ENCODE results near the gene ZC2HC1C. TPM values are rescaled to one million over a fixed set of nuclear protein-coding genes. Genes with fewer than 3 reads are reported as not detected.

The ZC2HC1C gene
- total RNA-seq, 1 experiment from 2014 or later = 5.2 TPM

DNA sequence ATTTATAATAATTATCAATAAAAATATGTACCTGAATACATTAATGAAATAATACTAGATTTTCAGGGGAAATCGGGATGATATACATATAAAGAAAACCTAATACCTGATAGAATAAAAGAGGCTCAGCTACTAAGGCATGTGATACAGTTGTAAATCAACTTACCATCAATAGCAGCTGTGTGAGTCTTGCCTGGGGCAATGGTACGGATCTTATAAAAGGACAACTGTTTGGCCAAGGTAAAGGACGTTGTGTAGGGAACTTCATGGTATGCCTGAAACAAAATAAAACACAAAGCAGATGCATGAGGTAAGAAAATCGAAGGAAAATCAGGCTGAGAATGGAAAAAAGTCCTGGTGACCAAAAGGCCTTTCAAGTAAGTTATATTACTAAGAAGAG is 32.0 kb downstream of the ZC2HC1C start:
- H3K4me1 ChIP-seq (ENCODE audit: control insufficient read depth, insufficient read depth, low read length) = no peaks in the 10 kb centered on the region
- no peak overlapping the region for H3K27ac ChIP-seq (ENCODE audit: low read length)
- ChIA-PET CTCF (no interaction called here), POLR2A (no interaction called here)
- TF ChIP-seq TCF7L2 (IDR thresholded peaks at IDR 0.05; ENCODE audit: low read depth, low read length) (no peak), POLR2AphosphoS5 (IDR thresholded peaks at IDR 0.05; ENCODE audit: low read depth, low read length) (no peak), REST (IDR thresholded peaks at IDR 0.05; ENCODE audit: insufficient read depth in 1 of 2, low read depth in 2 of 2, low read length in 1 of 2) (no peak), SIN3A (IDR thresholded peaks at IDR 0.05; ENCODE audit: borderline replicate concordance, insufficient read depth, low read depth, low read length) (no peak)
- TF ChIP-seq, protein P1, sequence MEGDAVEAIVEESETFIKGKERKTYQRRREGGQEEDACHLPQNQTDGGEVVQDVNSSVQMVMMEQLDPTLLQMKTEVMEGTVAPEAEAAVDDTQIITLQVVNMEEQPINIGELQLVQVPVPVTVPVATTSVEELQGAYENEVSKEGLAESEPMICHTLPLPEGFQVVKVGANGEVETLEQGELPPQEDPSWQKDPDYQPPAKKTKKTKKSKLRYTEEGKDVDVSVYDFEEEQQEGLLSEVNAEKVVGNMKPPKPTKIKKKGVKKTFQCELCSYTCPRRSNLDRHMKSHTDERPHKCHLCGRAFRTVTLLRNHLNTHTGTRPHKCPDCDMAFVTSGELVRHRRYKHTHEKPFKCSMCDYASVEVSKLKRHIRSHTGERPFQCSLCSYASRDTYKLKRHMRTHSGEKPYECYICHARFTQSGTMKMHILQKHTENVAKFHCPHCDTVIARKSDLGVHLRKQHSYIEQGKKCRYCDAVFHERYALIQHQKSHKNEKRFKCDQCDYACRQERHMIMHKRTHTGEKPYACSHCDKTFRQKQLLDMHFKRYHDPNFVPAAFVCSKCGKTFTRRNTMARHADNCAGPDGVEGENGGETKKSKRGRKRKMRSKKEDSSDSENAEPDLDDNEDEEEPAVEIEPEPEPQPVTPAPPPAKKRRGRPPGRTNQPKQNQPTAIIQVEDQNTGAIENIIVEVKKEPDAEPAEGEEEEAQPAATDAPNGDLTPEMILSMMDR (IDR thresholded peaks at IDR 0.05) = no peak
- BruUV-seq (replicated peaks) = no TSS peak
- H3K9me3 ChIP-seq (ENCODE audit: control insufficient read depth, insufficient read depth, low read depth, low read length) = no peaks in the 10 kb centered on the region
- H3K36me3 ChIP-seq (ENCODE audit: control insufficient read depth, insufficient read depth, low read length) = no peaks in the 10 kb centered on the region
- no peaks in the 10 kb centered on the region for H3K27me3 ChIP-seq (ENCODE audit: control insufficient read depth, insufficient read depth, low read length)
- ATAC-seq = no peak
- no peak for DNase-seq (ENCODE audit: low read depth, low spot score)
- H3K4me3 ChIP-seq (ENCODE audit: low read depth in 2 of 2, low read length in 2 of 2) = no peak overlapping the region
- intact Hi-C loops (cut with micrococcal nuclease; ENCODE audit: unreplicated experiment) = no loop called here
- in situ Hi-C loops (cut with HindIII; ENCODE audit: low pct_unique_long_range_greater_than_20kb, low sequenced_read_pairs) = no loop called here

DNA sequence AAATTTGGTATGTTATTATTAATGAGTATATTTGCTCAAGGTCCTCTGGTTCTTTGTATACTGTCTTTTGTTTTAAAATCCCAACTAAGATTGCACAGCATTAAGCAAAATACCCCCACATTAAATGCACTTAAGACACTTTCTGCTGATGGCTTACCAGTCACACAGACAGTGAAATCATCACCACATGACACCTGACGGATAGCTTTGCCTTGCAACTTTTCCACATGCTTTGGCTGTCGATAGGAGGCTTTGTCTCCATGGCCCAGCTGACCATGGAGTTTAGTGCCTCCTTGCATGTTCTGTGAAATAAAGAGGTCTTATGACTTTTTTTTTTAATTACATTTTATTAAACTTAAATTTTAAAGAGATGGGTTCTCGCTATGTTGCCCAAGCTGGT is 37.7 kb downstream of the ZC2HC1C start:
- Histone ChIP-seq H3K9me3 (ENCODE audit: control insufficient read depth, insufficient read depth, low read depth, low read length) (no peaks in the 10 kb centered on the region), H3K27ac (ENCODE audit: low read length) (no peak overlapping the region), H3K36me3 (ENCODE audit: control insufficient read depth, insufficient read depth, low read length) (no peaks in the 10 kb centered on the region; the same call in 1 of the 2 replicates), H3K4me3 (ENCODE audit: low read depth in 2 of 2, low read length in 2 of 2) (no peak overlapping the region), H3K4me1 (ENCODE audit: control insufficient read depth, insufficient read depth, low read length) (no peaks in the 10 kb centered on the region), H3K27me3 (ENCODE audit: control insufficient read depth, insufficient read depth, low read length) (no peaks in the 10 kb centered on the region)
- no peak for TF ChIP-seq REST (IDR thresholded peaks at IDR 0.05; ENCODE audit: insufficient read depth in 1 of 2, low read depth in 2 of 2, low read length in 1 of 2)
- no peak for TF ChIP-seq SIN3A (IDR thresholded peaks at IDR 0.05; ENCODE audit: borderline replicate concordance, insufficient read depth, low read depth, low read length)
- TF ChIP-seq TCF7L2 (IDR thresholded peaks at IDR 0.05; ENCODE audit: low read depth, low read length) = no peak
- TF ChIP-seq, protein P1 (IDR thresholded peaks at IDR 0.05) = no peak
- no peak for TF ChIP-seq POLR2AphosphoS5 (IDR thresholded peaks at IDR 0.05; ENCODE audit: low read depth, low read length)
- BruUV-seq (replicated peaks) = no TSS peak
- intact Hi-C loops (cut with micrococcal nuclease; ENCODE audit: unreplicated experiment) (no loop called here), in situ Hi-C loops (cut with HindIII; ENCODE audit: low pct_unique_long_range_greater_than_20kb, low sequenced_read_pairs) (no loop called here)
- ChIA-PET CTCF (no interaction called here), POLR2A (no interaction called here)
- no peak for DNase-seq (ENCODE audit: low read depth, low spot score)
- no peak for ATAC-seq

All from Panc1 (cell line).